HEK293T (cell line): Measurements from ENCODE around the gene LHX2.

Experiments used
- ARNT ChIP-seq: fragments of 450-650 bp; IDR thresholded peaks from 2 replicates; pipeline ENCODE4 v1.6.1; 2017; ENCODE audit warnings: mild to moderate bottlenecking
- SP1 ChIP-seq: fragments of 450-650 bp; IDR thresholded peaks from 2 replicates; pipeline ENCODE4 v1.6.1; 2017
- SUZ12 ChIP-seq: fragments of 450-650 bp; IDR thresholded peaks from 2 replicates; pipeline ENCODE4 v1.6.1; 2016; ENCODE audit warnings: mild to moderate bottlenecking

DNA sequence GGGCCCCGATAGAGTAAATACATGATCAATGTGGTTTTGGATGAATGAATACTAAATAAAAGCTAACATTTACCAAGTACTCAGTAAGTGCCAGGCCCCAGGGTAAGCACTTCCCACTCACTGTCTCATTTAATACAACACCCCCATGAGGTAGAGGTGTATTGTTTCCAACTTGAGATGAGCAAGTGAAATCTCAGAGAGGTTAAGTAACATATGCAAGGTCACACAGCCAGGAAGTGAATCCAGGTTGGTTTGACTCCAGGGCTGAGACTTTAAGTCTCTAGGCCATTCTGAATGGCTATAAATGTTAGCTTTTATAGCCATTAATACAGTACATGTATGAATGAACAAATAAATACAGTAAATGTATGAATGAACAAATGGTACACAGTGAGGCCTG lies 39.4 kb downstream of the LHX2 start:
- TF ChIP-seq SP1 (no peak), ARNT (no peak), SUZ12 (no peak)
